HG03045 (cell line): ENCODE data around the gene NME2.
"Not testable (repeated sequence)": the region's sequence is repeated elsewhere in the genome, so short reads cannot be mapped to it uniquely, and the experiment has no call there.

ENCODE experiments used
- ATAC-seq: cut with Tn5 transposase; IDR thresholded peaks from one replicate; pipeline ENCODE4 v1.9.1; 2021; ENCODE audit warnings: mild to moderate bottlenecking, moderate library complexity; ENCODE audit not compliant: unreplicated experiment

Gene NME2

GRCh38 chr17:51166198-51166986 is at the start of gene NME2:
Gene NME2, plus strand, starts transcription at chr17:51166411. Its CDS starts 420 bp downstream, at chr17:51166831.
- ATAC-seq, result peak; percentile 86

GRCh38 chr17:51118330-51119195 is 47.6 kb upstream of the NME2 start:
- ATAC-seq, result no peak

GRCh38 chr17:51119415-51120356 is 46.5 kb upstream of the NME2 start:
- peak; percentile 13 for ATAC-seq

- peak; percentile 24 for ATAC-seq
Observed at GRCh38 chr17:51120357-51120738, 45.9 kb upstream of the NME2 start.

- ATAC-seq, result peak; percentile 74
Observed at GRCh38 chr17:51120739-51121619, 45.2 kb upstream of the NME2 start, which contains the start of gene SPAG9. Gene SPAG9, minus strand, starts transcription at chr17:51120868. Its CDS starts 212 bp downstream, at chr17:51120656.

- ATAC-seq, result peak; percentile 36
Observed at GRCh38 chr17:51121620-51122472, 44.4 kb upstream of the NME2 start.

- ATAC-seq, result not testable (repeated sequence)
Observed at GRCh38 chr17:51122473-51123115, 43.6 kb upstream of the NME2 start.

GRCh38 chr17:51124640-51125503 is 41.3 kb upstream of the NME2 start:
- ATAC-seq, result no peak

GRCh38 chr17:51128076-51128475 is 38.1 kb upstream of the NME2 start:
- ATAC-seq, result no peak

- no peak for ATAC-seq
Observed at GRCh38 chr17:51132964-51133319, 33.3 kb upstream of the NME2 start.

- ATAC-seq, result no peak
Observed at GRCh38 chr17:51133365-51133764, 32.8 kb upstream of the NME2 start.

GRCh38 chr17:51135956-51136355 is 30.3 kb upstream of the NME2 start:
- no peak for ATAC-seq

GRCh38 chr17:51142597-51142996 is 23.6 kb upstream of the NME2 start:
- no peak for ATAC-seq

GRCh38 chr17:51144266-51145022 is 21.8 kb upstream of the NME2 start:
- no peak for ATAC-seq

- ATAC-seq, result no peak
Observed at GRCh38 chr17:51147650-51148049, 18.6 kb upstream of the NME2 start.

- ATAC-seq, result no peak
Observed at GRCh38 chr17:51149163-51149562, 17.0 kb upstream of the NME2 start.

GRCh38 chr17:51150932-51151331 is 15.3 kb upstream of the NME2 start:
- no peak for ATAC-seq
